ENCODE measurements around the gene CTNS.
A peak's percentile ranks its signal among the peaks of the same experiment; 100 is the strongest.

CTNS gene

DNA sequence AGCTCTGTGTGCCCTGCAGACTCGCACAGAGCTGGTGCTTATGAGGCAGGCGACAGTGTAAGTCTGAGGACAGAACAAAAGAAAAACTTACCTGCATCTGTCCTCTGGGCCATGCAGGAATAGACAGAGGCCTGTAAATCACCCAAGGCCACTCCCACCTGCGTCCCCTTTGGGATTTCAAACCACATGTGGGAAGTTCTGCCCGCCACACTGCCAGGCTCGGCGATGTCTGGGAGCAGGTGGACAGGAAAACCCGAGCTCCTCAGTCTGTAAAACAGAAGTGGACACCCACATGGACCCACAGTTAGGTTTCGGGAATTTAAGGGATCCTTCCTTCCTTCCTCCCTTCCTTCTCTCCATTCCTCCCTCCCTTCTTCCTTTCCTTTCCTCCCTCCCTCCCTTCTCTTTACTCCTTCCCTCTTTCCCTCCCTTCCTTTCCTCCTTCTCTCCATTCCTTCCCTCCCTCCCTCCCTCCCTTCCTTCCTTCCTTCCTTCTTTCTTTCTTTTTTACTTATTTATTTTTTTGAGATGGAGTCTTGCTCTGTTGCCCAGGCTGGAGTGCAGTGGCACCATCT is 15.3 kb upstream of the CTNS start:
- no peak overlapping the region for H3K4me3 ChIP-seq (ENCODE audit: low read depth in 1 of 5, low read length in 5 of 5)
- H3K27ac ChIP-seq (ENCODE audit: low read depth, low read length), result no peak overlapping the region
- H3K4me1 ChIP-seq (ENCODE audit: control insufficient read depth in 5 of 5, insufficient read depth in 5 of 5, low read length in 5 of 5), result peaks cover 0 to 11% (median 7%) of the 10 kb centered on the region in 5 donors
- H3K36me3 ChIP-seq (ENCODE audit: control insufficient read depth in 5 of 5, insufficient read depth in 5 of 5, low read length in 5 of 5), result peaks cover 16 to 74% (median 67%) of the 10 kb centered on the region in 5 donors
- H3K9ac ChIP-seq (ENCODE audit: low read length in 5 of 5), result no peak overlapping the region
- peaks cover 0 to 4% (median 0%) of the 10 kb centered on the region in 5 donors for H3K9me3 ChIP-seq (ENCODE audit: control insufficient read depth in 5 of 5, low read length in 5 of 5)
- H3K27me3 ChIP-seq (ENCODE audit: control insufficient read depth in 5 of 5, insufficient read depth in 4 of 5, low read length in 5 of 5), result no peaks in the 10 kb centered on the region

DNA sequence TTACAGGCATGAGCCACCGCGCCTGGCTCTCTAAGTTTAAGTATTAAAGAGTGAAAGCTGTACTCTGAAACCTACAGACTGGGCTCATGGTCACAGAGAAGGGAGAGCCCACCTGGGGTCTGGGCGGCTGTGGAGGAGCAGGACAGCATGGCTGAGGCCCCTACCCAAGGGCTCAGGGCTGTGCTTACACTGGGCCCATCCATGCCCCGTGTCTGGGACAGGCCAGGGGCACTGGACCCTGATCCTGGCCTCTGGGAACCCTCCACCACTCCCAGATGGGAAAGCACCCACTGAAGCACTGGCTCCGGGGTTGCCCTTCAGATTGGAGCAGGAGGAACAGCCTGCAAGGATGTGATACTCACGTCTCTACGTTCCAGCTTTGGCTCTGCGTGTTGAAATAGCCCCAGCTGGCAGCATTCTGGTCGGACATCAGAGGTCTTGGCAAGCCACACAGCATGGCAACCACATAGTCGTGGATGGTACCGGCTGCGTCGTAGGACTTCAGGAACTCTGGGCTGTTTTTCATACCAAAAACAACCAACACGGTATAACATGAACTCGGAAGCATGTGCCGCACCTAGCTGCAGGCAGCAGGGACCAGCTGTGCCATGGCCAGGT is 13.5 kb upstream of the CTNS start:
- H3K27ac ChIP-seq (ENCODE audit: low read depth, low read length), result no peak overlapping the region
- no peak overlapping the region for H3K4me3 ChIP-seq (ENCODE audit: low read depth in 1 of 5, low read length in 5 of 5)
- H3K9me3 ChIP-seq (ENCODE audit: control insufficient read depth in 5 of 5, low read length in 5 of 5), result no peaks in the 10 kb centered on the region
- peaks cover 0 to 15% (median 13%) of the 10 kb centered on the region in 5 donors for H3K4me1 ChIP-seq (ENCODE audit: control insufficient read depth in 5 of 5, insufficient read depth in 5 of 5, low read length in 5 of 5)
- H3K27me3 ChIP-seq (ENCODE audit: control insufficient read depth in 5 of 5, insufficient read depth in 4 of 5, low read length in 5 of 5), result no peaks in the 10 kb centered on the region
- H3K36me3 ChIP-seq (ENCODE audit: control insufficient read depth in 5 of 5, insufficient read depth in 5 of 5, low read length in 5 of 5), result peaks cover 12 to 71% (median 66%) of the 10 kb centered on the region in 5 donors
- H3K9ac ChIP-seq (ENCODE audit: low read length in 5 of 5), result no peak overlapping the region

DNA sequence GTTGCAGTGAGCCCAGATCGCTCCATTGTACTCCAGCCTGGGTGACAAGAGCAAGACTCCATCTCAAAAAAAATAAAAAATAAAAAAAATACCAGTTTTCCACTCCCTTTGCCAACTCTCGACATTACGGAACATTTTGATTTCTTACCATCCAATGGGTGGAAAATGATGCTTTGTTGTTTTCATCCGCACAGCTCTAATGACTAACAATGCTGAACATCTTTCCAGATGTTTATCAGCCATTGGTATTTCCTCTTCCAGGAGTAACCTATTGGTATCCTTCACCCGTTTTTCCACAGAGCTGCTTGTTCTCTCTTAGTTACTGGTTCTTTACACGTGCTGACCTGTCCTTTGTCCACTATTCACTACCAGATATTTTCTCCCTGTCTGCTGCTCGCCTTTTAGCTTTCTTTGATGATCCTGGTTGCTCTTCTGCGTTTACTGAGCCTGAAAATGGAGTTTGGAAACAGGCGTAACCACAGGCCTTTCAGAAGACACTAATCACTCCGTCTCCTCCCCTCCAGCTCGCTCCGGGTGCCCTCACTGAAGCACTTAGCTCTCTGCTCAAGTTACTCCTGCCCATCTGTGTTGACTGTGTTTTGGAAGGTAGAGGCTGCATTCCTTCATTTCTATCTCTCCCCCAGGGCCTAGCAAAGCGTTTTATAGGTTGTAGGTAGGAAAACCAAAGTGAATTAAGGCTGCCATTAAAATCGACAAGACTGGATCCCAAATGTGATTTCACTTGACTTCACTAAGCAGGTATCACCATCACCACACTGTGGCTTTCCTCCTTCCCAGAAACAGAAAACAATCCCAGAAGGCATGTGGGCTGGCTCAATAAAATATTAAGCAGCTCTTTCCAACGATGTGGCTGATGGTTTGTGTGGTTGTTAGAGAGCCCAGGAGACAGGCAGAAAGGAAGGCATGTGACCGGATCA is 9.5 kb upstream of the CTNS start:
- Histone ChIP-seq H3K9ac (ENCODE audit: low read length in 5 of 5) (no peak overlapping the region), H3K27ac (ENCODE audit: low read depth, low read length) (peak overlapping the region; percentile 7), H3K4me1 (ENCODE audit: control insufficient read depth in 5 of 5, insufficient read depth in 5 of 5, low read length in 5 of 5) (peaks cover 0 to 15% (median 13%) of the 10 kb centered on the region in 5 donors), H3K36me3 (ENCODE audit: control insufficient read depth in 5 of 5, insufficient read depth in 5 of 5, low read length in 5 of 5) (peaks cover 6 to 64% (median 60%) of the 10 kb centered on the region in 5 donors), H3K9me3 (ENCODE audit: control insufficient read depth in 5 of 5, low read length in 5 of 5) (no peaks in the 10 kb centered on the region), H3K27me3 (ENCODE audit: control insufficient read depth in 5 of 5, insufficient read depth in 4 of 5, low read length in 5 of 5) (no peaks in the 10 kb centered on the region), H3K4me3 (ENCODE audit: low read depth in 1 of 5, low read length in 5 of 5) (no peak overlapping the region)

DNA sequence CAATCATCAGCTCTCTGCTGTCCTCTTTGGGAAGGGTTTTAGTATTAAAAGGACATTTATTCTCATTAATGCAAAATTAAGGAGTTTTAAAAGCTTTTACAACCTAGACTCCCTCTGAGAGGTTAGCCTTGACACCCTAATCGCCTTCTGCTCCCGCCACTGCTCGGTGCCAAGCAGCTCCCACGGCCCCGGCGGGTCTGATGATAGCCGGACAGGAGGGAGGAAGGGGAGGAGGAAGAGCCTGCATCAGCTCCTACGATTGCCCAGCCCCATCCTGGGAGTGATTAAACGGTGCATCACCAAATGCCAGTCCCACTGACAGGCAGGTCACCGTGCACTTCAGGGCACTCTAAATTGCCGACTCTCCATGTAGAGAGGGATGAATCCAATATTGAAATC is 8.8 kb upstream of the CTNS start:
- Histone ChIP-seq H3K9ac (ENCODE audit: low read length in 5 of 5) (peak overlapping the region in 1 of 5 donors; percentile 42), H3K4me1 (ENCODE audit: control insufficient read depth in 5 of 5, insufficient read depth in 5 of 5, low read length in 5 of 5) (peaks cover 0 to 15% (median 13%) of the 10 kb centered on the region in 5 donors), H3K4me3 (ENCODE audit: low read depth in 1 of 5, low read length in 5 of 5) (peak overlapping the region in 1 of 5 donors; percentile 27), H3K27me3 (ENCODE audit: control insufficient read depth in 5 of 5, insufficient read depth in 4 of 5, low read length in 5 of 5) (no peaks in the 10 kb centered on the region), H3K9me3 (ENCODE audit: control insufficient read depth in 5 of 5, low read length in 5 of 5) (no peaks in the 10 kb centered on the region), H3K27ac (ENCODE audit: low read depth, low read length) (peak overlapping the region; percentile 7), H3K36me3 (ENCODE audit: control insufficient read depth in 5 of 5, insufficient read depth in 5 of 5, low read length in 5 of 5) (peaks cover 6 to 64% (median 58%) of the 10 kb centered on the region in 5 donors)

DNA sequence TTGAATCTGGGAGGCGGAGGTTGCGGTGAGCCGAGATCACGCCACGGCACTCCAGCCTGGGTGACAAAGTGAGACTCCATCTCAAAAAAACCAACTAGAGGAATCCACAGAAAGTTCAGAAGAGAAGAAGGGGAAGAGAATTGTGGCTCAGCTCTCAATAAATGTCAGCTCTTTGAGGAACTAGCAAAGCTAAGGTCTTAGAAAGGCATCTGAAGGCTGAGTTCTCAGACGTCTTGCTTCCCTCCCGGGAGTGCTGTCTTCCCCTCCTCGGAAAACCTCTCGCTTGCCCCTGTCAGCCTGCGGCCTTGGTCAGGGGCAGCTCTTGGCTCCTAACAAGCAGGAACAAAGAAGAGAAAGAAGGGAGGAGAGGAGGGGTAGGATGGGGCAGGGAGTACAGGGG is 5.8 kb upstream of the CTNS start:
- H3K36me3 ChIP-seq (ENCODE audit: control insufficient read depth in 5 of 5, insufficient read depth in 5 of 5, low read length in 5 of 5), result peaks cover 3 to 40% (median 35%) of the 10 kb centered on the region in 5 donors
- H3K9me3 ChIP-seq (ENCODE audit: control insufficient read depth in 5 of 5, low read length in 5 of 5), result no peaks in the 10 kb centered on the region
- peak overlapping the region in 1 of 5 donors; percentile 46 for H3K9ac ChIP-seq (ENCODE audit: low read length in 5 of 5)
- H3K27ac ChIP-seq (ENCODE audit: low read depth, low read length), result no peak overlapping the region
- H3K4me3 ChIP-seq (ENCODE audit: low read depth in 1 of 5, low read length in 5 of 5), result no peak overlapping the region
- no peaks in the 10 kb centered on the region for H3K27me3 ChIP-seq (ENCODE audit: control insufficient read depth in 5 of 5, insufficient read depth in 4 of 5, low read length in 5 of 5)
- peaks cover 2 to 31% (median 21%) of the 10 kb centered on the region in 5 donors for H3K4me1 ChIP-seq (ENCODE audit: control insufficient read depth in 5 of 5, insufficient read depth in 5 of 5, low read length in 5 of 5)

DNA sequence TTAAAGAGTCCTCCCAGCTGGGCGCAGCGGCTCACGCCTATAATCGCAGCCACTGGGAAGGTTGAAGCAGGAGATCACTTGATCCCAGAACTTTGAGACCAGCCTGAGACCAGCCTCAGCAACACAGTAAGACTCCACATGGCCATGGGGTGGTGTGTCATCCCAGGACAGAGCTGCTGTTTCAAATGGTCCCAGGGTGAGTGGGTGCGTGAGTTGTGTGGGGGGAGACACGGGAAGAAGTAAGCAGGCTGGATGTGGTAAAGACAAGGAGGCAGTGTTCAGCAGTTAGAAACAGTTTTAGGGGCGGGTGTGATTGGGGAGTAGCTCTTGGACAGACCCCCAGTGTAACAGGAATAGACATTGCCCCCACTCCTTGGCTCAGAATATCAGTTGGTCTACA is 4.3 kb upstream of the CTNS start:
- no peak overlapping the region for H3K9ac ChIP-seq (ENCODE audit: low read length in 5 of 5)
- no peak overlapping the region for H3K4me3 ChIP-seq (ENCODE audit: low read depth in 1 of 5, low read length in 5 of 5)
- no peak overlapping the region for H3K27ac ChIP-seq (ENCODE audit: low read depth, low read length)
- no peaks in the 10 kb centered on the region for H3K9me3 ChIP-seq (ENCODE audit: control insufficient read depth in 5 of 5, low read length in 5 of 5)
- H3K36me3 ChIP-seq (ENCODE audit: control insufficient read depth in 5 of 5, insufficient read depth in 5 of 5, low read length in 5 of 5), result peaks cover 0 to 32% (median 29%) of the 10 kb centered on the region in 5 donors
- no peaks in the 10 kb centered on the region for H3K27me3 ChIP-seq (ENCODE audit: control insufficient read depth in 5 of 5, insufficient read depth in 4 of 5, low read length in 5 of 5)
- H3K4me1 ChIP-seq (ENCODE audit: control insufficient read depth in 5 of 5, insufficient read depth in 5 of 5, low read length in 5 of 5), result peaks cover 2 to 40% (median 29%) of the 10 kb centered on the region in 5 donors

DNA sequence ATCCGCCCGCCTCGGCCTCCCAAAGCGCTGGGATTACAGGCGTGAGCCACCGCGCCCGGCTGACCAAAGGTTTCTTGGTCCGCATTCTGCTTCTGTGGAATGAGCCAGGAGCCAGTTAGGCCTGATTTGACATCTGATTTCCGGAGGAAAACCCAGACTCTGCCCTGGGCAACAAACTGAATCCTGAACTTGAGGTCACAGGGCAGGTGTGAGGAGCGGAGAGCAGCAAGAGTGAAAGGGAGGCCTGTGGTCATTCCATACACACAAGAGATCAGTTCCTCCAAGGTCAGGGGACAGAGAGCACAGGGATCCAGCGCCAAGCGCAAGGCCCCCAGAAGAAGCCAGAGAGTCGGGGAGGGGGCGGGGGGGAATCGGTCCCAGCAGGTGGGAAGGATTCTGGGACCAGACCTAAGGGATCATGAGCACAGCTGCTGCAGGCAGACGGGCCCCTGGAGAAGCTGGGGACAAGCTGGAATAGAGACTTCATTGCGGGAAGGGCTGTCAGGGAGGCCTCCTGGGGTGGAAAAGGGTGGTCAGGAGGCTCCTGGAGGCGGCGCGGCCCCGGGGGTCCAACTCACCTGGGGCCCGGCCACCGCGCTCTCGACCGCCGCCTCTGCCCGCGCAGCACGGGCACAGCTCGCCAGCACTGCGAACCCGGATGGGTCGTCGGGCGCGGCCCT is 946 bp upstream of the CTNS start:
- no peaks in the 10 kb centered on the region for H3K27me3 ChIP-seq (ENCODE audit: control insufficient read depth in 5 of 5, insufficient read depth in 4 of 5, low read length in 5 of 5)
- peaks cover 0 to 17% (median 8%) of the 10 kb centered on the region in 5 donors for H3K36me3 ChIP-seq (ENCODE audit: control insufficient read depth in 5 of 5, insufficient read depth in 5 of 5, low read length in 5 of 5)
- peak overlapping the region; percentile 91 for H3K27ac ChIP-seq (ENCODE audit: low read depth, low read length)
- H3K4me1 ChIP-seq (ENCODE audit: control insufficient read depth in 5 of 5, insufficient read depth in 5 of 5, low read length in 5 of 5), result peaks cover 2 to 45% (median 33%) of the 10 kb centered on the region in 5 donors
- no peaks in the 10 kb centered on the region for H3K9me3 ChIP-seq (ENCODE audit: control insufficient read depth in 5 of 5, low read length in 5 of 5)
- H3K4me3 ChIP-seq (ENCODE audit: low read depth in 1 of 5, low read length in 5 of 5), result peak overlapping the region; percentile 74 to 97 (median 92)
- peak overlapping the region; percentile 26 to 90 (median 83) for H3K9ac ChIP-seq (ENCODE audit: low read length in 5 of 5)

DNA sequence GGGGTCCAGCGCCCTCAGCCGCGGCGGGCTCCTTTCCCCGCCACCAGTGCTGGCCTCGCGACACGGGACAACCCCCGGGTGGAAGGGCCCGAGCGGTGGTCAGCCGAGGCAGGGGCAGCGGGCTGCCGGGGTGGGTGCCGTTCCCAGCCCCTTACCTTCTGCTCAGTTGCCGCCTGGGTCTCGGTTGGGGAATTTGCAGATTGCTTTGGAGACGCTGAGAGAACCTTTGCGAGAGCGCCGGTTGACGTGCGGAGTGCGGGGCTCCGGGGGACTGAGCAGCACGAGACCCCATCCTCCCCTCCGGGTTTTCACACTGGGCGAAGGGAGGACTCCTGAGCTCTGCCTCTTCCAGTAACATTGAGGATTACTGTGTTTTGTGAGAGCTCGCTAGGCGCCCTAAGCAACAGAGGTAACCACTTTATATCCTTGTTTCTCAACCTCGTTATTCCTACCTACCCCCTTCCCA is 381 bp downstream of the CTNS start:
- Histone ChIP-seq H3K27me3 (ENCODE audit: control insufficient read depth in 5 of 5, insufficient read depth in 4 of 5, low read length in 5 of 5) (no peaks in the 10 kb centered on the region), H3K36me3 (ENCODE audit: control insufficient read depth in 5 of 5, insufficient read depth in 5 of 5, low read length in 5 of 5) (peaks cover 0 to 26% (median 17%) of the 10 kb centered on the region in 5 donors), H3K4me1 (ENCODE audit: control insufficient read depth in 5 of 5, insufficient read depth in 5 of 5, low read length in 5 of 5) (peaks cover 2 to 45% (median 35%) of the 10 kb centered on the region in 5 donors), H3K4me3 (ENCODE audit: low read depth in 1 of 5, low read length in 5 of 5) (peak overlapping the region; percentile 66 to 97 (median 92)), H3K27ac (ENCODE audit: low read depth, low read length) (peak overlapping the region; percentile 91), H3K9ac (ENCODE audit: low read length in 5 of 5) (peak overlapping the region in 4 of 5 donors; percentile 83 to 93 (median 87)), H3K9me3 (ENCODE audit: control insufficient read depth in 5 of 5, low read length in 5 of 5) (no peaks in the 10 kb centered on the region)

DNA sequence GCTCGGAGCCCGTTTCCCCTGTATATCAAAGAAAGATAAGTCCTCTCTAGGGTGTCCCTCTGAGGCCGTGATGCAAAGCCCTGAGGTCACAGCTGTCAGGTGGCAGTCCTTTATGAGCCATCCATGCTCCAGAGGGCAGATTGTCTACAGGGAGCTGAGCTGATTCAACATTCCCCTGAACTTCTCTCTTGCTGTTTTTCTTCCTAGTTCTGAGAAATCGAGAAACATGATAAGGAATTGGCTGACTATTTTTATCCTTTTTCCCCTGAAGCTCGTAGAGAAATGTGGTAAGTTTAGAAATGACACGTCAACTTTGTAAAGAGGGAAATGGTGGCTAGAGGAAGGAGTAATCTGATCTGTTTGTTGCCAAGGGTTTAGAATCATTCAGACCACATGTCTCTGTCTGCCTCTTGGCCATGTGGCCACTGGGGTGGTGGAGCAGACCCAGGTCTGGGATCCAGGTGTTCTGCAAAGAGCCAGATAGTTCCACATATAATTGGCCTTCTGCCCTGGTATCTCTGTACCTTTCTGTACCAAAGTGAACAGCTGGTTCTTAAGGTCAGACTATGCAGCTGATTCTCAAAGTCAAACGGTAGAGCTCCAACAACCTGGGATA is 3.5 kb downstream of the CTNS start:
- peaks cover 0 to 27% (median 21%) of the 10 kb centered on the region in 5 donors for H3K4me1 ChIP-seq (ENCODE audit: control insufficient read depth in 5 of 5, insufficient read depth in 5 of 5, low read length in 5 of 5)
- peaks cover 0 to 43% (median 21%) of the 10 kb centered on the region in 5 donors for H3K36me3 ChIP-seq (ENCODE audit: control insufficient read depth in 5 of 5, insufficient read depth in 5 of 5, low read length in 5 of 5)

More for the DNA sequence above, 3.5 kb downstream of the CTNS start:
- H3K4me3 ChIP-seq (ENCODE audit: low read depth in 1 of 5, low read length in 5 of 5), result no peak overlapping the region
- H3K9me3 ChIP-seq (ENCODE audit: control insufficient read depth in 5 of 5, low read length in 5 of 5), result no peaks in the 10 kb centered on the region
- no peak overlapping the region for H3K27ac ChIP-seq (ENCODE audit: low read depth, low read length)
- peak overlapping the region in 3 of 5 donors; percentile 10 to 26 (median 11) for H3K9ac ChIP-seq (ENCODE audit: low read length in 5 of 5)
- H3K27me3 ChIP-seq (ENCODE audit: control insufficient read depth in 5 of 5, insufficient read depth in 4 of 5, low read length in 5 of 5), result no peaks in the 10 kb centered on the region
